RWPE1 (cell line): ENCODE measurements around the gene INSL3.

Experiments
- CTCF ChIA-PET: fragments of 350-600 bp; sonication (Branson Sonifier 250); formaldehyde crosslinking; extraction: SDS; loops from one replicate; lab custom pipeline; 2021; lab: Yijun Ruan, JAX
- POLR2A ChIA-PET: fragments of 400-600 bp; formaldehyde crosslinking; extraction: SDS; loops from one replicate; lab custom pipeline; 2020; ENCODE audit warnings: antibody characterized with exemption; ENCODE audit not compliant: low non-redundant PET; lab: Yijun Ruan, JAX
- DNase-seq: peaks from one replicate; pipeline ENCODE4 v3.0.0; 2012; ENCODE audit warnings: low spot score
- H3K27ac ChIP-seq: fragments of 450-650 bp; 2 replicates; pipeline ENCODE4 v1.5.1; 2017
- TF ChIP-seq, protein P1 (sequence below): fragments of 450-650 bp; conservative IDR thresholded peaks from 2 replicates; pipeline ENCODE4 v1.5.1; 2017; ENCODE audit warnings: low read depth, mild to moderate bottlenecking

The INSL3 gene

DNA sequence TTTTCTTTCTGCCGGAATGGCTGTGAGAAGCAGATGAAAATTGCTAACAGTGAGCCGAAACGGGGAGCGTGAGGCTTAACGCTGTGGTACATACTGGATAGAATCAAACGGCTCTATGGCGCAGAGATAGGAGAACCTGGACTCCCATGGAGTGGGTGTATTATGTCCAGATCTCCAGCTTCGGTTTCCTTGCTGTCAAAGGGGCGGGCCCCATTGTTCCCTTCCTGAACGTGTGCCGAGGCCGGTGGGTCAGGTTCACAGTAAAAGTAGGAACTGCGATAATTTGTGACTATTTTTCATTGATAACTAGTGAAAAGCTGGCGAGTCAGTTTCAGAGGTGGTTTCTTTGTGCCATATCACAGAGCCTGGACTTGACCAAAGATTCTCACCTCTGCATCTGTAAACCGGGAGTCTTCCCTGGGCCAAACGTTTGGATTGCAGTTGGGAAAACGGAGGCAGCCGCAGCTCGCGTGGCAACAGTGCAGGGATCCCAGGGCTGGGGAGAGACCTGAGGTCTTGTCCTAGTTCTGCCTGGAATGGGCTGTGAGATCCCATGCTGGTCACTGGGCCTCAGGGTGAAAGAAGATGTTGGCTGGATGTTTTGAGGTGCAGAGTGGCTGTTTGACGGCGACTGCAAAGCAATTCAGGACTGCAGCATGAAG is 39.1 kb upstream of the INSL3 start:
- TF ChIP-seq, protein P1, sequence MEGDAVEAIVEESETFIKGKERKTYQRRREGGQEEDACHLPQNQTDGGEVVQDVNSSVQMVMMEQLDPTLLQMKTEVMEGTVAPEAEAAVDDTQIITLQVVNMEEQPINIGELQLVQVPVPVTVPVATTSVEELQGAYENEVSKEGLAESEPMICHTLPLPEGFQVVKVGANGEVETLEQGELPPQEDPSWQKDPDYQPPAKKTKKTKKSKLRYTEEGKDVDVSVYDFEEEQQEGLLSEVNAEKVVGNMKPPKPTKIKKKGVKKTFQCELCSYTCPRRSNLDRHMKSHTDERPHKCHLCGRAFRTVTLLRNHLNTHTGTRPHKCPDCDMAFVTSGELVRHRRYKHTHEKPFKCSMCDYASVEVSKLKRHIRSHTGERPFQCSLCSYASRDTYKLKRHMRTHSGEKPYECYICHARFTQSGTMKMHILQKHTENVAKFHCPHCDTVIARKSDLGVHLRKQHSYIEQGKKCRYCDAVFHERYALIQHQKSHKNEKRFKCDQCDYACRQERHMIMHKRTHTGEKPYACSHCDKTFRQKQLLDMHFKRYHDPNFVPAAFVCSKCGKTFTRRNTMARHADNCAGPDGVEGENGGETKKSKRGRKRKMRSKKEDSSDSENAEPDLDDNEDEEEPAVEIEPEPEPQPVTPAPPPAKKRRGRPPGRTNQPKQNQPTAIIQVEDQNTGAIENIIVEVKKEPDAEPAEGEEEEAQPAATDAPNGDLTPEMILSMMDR: no peak
- CTCF ChIA-PET: interaction anchor here (1.8 to 2.2 kb wide), 3 partner anchors 73 to 255 kb away, joined by 8 to 52 read pairs (median 13); partner anchors contain the start of gene CCDC124
- POLR2A ChIA-PET: no interaction called here
- DNase-seq: no peak
- peak overlapping the region; percentile 77 for H3K27ac ChIP-seq

DNA sequence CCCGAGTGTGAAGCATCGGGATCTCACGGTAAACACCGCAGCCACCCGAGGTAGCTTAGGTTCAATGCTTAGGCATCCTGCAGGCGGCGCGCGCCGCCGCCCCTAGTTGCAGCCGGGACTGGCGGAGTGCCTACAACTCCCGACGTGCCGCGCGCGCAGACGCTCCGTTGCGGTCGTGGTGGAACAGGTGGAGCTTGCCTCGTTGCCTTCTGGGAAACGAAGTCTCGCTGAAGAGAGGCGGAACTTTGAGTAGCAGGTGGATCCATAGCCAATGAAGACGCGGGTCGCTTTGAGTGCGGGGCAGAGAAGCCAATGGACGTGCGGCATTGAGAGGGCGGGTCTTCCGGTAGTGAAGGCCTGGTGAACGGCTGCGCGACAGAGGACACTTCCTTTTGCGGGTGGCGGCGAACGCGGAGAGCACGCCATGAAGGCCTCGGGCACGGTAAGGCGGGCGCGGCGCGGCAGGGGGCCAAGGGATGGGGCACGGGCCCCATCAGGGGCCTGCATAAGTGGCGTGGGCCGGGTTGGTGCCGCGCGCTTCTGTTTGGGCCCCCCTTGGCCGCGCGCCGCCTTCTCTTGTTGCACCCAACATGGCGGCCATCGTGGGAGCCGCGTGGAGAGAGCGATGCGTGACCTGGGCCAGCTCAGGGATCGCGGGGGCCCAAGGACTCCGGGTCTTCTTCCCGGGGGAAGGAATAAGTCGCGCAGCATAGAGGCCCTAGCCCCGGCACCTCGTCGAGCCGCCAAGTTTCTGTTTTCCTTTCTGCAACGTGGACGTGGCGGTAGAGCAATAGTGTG is 38.4 kb upstream of the INSL3 start, which contains the start of gene RPL18A:
Gene RPL18A, plus strand, starts transcription at position 378 of the 798 bp plus-strand sequence. Its CDS starts 47 bp downstream, at position 425.
- POLR2A ChIA-PET: interaction anchor here (0.6 to 1.3 kb wide), 10 partner anchors 11 to 535 kb away, joined by 3 to 21 read pairs (median 4); partner anchors contain the start of gene CCDC124
- TF ChIP-seq, protein P1: peak; percentile 98
- peak within 1 kb of the TSS; percentile 77 for H3K27ac ChIP-seq
- CTCF ChIA-PET: interaction anchor here (0.6 to 2.2 kb wide), 11 partner anchors 8 to 254 kb away, joined by 3 to 52 read pairs (median 4); partner anchors contain the start of genes B3GNT3, CCDC124 and SLC5A5
- DNase-seq: peak; percentile 97

DNA sequence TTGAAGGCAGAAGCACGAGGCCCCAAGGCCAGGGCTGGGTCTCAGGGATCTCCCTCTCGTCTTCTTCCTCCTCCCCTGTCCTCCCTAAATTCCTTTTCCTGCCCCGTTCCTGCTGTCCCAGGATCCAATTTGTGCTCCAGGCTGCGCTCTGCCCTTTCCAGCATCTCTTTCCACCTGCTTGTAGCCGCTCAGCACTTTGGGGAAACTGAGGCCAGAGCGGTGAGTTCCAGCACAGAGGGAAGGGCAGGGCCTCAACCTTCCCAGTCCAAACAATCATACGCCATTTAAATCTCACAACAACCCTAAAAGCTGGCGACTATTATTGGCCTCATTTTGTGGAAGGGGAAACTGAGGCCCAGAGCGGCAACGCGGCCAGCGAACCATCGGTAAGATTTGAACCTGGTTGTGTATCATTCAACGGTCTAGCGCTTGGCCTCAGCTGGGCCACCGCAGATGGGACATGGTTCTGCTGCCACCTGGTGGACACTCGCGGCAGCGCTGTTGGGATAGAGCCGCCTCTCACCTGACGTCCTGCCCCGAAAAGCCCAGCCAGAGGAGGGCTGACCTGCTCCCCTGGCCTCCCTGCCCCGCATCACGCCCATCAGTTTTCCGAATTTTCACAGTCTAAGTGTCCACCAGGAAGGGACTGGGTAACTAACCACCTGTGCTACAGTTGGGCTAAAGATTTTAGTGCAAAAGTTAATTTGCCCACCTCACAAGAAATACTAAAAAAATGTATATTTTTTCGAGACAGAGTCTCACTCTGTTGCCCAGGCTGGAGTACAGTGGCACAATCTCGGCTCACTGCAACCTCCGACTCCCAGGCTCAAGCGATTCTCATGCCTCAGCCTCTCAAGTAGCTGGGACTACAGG is 34.2 kb upstream of the INSL3 start:
- ChIA-PET CTCF (interaction anchor here (0.6 to 1.9 kb wide), 15 partner anchors 8 to 937 kb away, joined by 3 to 7 read pairs (median 4); partner anchors contain the start of gene B3GNT3), POLR2A (interaction anchor here (0.6 kb wide), 1 partner anchor 384 kb away, joined by 4 read pairs; no protein-coding TSS in a partner anchor)
- DNase-seq: peak; percentile 85
- TF ChIP-seq, protein P1: peak; percentile 99
- no peak overlapping the region for H3K27ac ChIP-seq

DNA sequence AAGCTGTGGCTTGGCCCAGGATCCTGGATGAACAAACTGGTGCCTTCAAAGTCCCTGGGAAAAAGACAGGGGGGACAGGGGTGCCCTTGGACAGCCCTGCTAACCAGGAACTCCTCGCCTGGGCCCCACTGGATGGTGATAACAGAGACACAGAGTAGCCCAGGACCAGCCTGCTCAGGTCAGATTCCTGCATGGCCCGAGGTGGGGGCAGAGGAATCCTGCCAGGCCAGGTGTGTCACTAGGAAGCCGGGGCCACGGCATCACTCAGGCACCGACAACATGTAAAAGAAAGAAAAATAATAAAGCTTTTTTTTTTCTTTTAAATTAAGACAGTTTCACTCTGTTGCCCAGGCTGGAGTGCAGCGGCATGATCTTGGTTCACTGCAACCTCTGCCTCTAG is 32.7 kb upstream of the INSL3 start:
- DNase-seq: no peak
- TF ChIP-seq, protein P1: no peak
- H3K27ac ChIP-seq: no peak overlapping the region
- ChIA-PET POLR2A (no interaction called here), CTCF (interaction anchor here (0.5 to 1.4 kb wide), 4 partner anchors 10 to 1285 kb away, joined by 3 to 5 read pairs (median 4); partner anchors contain the start of gene CCDC124)

DNA sequence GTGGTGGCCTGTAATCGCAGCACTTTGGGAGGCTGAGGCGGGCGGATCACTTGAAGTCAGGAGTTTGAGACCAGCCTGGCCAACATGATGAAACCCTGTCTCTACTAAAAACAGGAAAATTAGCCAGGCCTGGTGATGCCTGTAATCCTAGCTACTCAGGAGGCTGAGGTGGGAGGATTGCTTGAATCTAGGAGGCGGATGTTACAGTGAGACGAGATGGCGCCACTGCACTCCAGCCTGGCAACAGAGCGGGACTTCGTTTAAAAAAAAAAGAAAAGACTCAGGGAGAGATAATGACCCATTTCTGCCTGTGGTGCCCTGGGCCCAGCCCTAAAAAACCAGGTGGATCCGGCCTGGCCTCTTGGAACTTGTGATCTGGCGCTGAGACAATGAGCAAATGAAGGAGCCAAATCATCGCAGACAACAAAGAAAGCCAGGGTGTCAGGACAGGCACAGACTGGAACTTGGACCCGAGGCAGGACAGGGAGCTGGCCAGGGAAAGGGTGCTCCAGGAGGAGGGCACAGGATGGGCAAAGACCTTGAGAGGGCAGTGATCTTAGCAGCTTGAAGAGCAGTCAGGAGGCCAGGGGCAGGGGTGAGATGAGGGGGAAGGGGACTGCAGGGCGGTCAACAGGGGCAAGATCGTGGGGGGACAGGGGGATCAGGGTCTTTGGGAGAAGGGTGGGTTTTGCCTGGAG is 27.4 kb upstream of the INSL3 start:
- peak overlapping the region; percentile 71 for H3K27ac ChIP-seq
- CTCF ChIA-PET: interaction anchor here (0.6 to 0.7 kb wide), 2 partner anchors 185 to 275 kb away, joined by 3 read pairs; no protein-coding TSS in a partner anchor
- TF ChIP-seq, protein P1: no peak
- DNase-seq: no peak
- POLR2A ChIA-PET: interaction anchor here (0.6 kb wide), 1 partner anchor 311 kb away, joined by 3 read pairs; no protein-coding TSS in a partner anchor
